Activated CD8-positive, alpha-beta memory T cell treated with anti-CD3 and anti-CD28 coated beads for 24 hours (primary cell): ENCODE measurements around the gene ORM1.
"Not testable (repeated sequence)": the region's sequence is repeated elsewhere in the genome, so short reads cannot be mapped to it uniquely, and the experiment has no call there.

Experiments
- DNase-seq: peaks from one replicate; pipeline ENCODE4 v3.0.0-alpha.2; 2020

ORM1 gene

DNA sequence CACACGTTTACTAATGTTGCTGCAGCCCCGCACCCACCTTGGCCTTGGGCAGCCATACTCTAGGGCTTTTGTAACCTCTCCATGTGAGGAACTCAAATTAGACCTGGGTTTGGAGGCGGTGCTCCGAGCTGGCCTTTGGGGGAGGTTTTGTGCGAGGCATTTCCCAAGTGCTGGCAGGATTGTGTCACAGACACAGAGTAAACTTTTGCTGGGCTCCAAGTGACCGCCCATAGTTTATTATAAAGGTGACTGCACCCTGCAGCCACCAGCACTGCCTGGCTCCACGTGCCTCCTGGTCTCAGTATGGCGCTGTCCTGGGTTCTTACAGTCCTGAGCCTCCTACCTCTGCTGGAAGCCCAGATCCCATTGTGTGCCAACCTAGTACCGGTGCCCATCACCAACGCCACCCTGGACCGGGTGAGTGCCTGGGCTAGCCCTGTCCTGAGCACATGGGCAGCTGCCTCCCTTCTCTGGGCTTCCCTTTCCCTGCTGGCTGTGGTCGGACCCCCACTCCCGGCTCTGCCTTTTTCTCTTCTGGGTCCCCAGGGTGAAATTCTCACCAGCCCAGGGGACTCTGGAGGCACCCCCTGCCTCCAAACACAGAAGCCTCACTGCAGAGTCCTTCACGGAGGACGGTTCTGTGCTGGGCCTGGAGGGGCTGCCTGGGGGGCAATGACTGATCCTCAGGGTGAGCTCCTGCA lies at the start of gene ORM1:
ORM1 (plus strand) TSS at position 268 of the 701 bp plus-strand sequence; CDS start at position 304, 36 bp downstream.
- not testable (repeated sequence) for DNase-seq

- no peak for DNase-seq
These were observed 49.4 kb upstream of the ORM1 start for GRCh38 chr9:114273461-114273881.

- DNase-seq = no peak
These were observed 48.7 kb upstream of the ORM1 start for GRCh38 chr9:114274217-114274616.

DNA sequence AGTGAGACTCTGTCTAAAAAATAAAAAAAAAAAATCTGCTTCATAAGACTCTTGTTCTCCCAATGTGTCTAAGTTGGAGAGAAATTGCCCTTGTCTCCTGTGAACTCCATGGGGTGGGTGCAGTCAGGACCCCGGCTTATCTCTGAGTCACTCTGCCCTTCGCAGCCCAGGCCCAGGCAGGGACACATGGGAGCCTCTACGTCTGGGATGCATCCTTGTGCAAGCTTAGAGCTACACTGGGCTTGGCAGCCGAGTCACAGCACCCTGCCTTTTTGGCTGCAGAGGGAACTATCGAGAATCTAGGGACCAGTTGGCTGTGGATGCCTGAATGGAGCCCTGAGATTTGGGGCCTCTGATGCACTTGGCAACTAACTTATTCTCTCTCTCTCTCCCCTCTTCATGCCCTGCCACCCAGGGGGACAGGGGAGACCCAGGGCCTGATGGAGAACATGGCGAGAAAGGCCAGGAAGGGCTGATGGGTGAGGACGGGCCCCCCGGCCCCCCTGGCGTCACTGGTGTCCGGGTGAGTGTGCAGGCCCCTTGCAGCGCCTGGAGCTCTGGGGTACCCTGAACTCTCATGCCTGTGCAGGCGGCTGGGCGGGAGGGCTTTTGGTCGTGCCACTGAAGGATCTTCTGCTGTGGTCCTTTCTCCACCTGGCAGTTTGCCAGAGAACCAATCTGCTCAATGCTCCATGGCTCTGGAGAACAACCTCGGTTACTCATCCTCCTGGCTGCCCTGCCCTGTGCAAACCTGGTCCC lies 47.5 kb upstream of the ORM1 start:
- DNase-seq = no peak

DNA sequence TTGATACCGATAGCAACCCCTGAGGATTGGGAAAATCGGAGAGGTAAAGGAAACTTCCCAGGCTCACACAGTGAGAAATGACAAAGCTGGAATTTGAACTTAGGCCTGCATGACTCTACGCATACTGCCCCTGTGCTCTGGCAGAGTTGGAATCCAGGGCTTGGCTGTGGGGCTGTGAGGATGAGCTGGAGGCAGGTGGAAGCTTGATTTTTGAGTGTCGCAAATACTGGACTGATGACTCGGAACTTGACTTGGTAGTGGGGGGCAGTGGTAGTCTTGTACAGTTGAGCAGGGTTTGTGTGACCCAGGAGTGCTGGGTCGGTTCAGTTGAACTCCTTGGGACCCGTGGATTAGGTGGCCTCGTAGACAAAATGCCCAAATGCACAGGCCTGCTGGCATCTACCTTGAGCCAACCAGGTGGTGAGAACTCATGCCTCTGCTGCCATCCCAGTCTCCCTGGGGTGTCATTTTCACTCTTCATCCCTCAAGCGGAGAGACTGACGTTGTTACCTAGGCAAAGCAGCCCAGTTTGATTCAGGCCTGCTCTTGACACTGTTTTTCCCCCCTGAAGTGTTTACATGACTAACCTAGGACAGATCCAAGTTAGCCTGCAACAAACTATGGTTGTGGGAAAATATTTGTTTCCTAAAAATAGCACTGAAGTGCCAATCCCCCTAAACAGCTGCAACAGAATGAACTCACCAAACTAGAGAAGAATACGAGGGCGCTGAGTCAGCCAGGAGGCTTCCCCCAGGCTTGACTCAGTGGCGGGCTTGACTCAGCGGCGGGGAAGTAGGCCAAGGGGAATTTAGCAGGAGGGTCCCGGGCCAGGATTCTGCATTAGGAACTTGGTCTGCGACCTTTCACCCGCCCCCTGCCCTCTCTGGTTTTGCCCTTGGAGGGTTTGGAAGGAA lies 45.7 kb upstream of the ORM1 start:
- DNase-seq = no peak

- no peak for DNase-seq
These were observed 44.5 kb upstream of the ORM1 start for GRCh38 chr9:114278356-114278755.

DNA sequence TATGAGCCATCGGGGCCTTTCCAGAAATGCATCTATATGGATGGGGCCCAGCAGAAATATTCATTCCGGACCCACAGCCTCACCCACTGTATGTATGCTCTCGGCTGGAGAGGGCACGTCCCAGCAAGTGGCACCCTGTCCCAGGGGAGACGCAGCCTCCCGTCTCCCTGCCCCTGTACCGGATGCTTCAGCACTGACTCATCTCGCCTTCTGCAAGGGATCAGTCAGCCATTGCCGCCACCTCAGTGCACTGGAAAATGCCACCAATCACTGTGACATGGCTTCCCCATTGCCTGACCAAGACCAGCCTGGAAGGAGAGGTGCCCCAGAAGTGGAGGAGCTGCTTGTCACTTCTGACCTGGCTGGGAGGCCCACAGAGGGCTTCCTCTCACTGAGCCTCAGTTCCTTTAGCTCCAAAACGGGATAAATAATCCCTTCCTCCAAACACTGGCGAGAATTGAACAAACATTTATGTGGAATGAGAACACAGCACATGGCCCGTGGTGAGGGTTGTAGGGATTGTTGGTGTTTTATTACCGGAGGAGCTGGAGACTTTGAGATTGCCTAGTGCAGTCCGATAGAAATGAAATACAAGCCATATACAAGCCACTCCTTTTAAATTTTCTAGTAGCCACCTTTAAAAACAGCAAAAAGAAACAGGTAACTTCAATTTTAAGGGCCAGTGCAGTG lies 43.9 kb upstream of the ORM1 start:
- DNase-seq = no peak

DNA sequence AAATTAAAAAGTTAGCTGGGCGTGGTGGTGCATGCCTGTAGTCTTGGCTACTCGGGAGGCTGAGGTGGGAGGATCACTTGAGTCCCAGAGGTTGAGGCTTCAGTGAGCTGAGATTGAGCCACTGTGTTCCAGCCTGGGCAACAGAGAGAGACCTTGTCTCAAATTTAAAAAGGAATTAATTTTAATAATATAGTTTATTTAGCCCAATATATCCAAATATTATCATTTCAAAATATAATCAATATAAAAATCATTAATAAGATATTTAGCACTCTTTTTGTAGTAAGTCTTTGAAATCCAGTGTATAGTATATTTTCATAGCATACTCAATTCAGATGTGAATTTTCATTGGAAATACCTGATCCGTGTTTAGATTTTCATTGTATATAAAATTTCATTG lies 43.2 kb upstream of the ORM1 start:
- DNase-seq = no peak

DNA sequence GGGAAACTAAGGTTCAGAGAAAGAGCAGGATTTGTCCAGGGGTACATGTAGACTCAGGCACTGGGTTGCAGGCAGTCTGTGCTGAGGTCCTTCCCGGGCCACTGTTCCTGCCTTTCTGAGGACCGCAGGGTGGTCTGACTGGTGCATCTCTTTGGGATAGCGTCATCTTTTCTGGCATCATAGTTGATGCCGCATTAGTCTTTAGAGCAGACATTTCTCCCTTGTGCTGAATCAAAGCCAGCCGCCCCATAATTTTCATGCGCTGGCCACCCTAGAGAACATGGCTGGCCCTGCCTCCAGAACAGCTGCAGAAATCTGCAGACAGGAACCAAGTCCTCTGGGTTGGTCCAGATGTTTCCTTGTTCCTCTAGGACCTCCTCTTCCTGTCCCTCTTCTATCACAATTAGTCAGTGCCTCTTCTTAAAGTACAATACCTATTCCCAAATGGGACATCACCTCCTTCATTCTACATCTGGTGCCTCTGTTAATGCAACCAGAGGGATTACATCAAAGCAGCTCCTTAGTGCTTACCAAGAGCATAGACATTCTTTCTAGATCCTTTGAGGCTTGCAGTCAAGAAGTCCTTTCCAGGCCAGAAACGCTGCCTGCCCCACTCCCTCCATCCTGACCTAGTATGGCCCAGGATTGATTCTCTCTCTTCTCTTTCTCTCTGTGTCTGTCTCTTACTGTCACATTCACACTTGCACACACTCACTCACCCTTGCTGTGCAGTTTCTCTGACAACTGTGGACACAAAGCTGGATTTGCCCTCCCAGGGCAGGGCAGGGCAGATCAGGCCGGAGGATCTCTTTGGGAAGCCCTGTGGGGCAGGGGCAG lies 42.0 kb upstream of the ORM1 start:
- DNase-seq = no peak

GRCh38 chr9:114281473-114282103 lies 41.3 kb upstream of the ORM1 start:
- DNase-seq = no peak

DNA sequence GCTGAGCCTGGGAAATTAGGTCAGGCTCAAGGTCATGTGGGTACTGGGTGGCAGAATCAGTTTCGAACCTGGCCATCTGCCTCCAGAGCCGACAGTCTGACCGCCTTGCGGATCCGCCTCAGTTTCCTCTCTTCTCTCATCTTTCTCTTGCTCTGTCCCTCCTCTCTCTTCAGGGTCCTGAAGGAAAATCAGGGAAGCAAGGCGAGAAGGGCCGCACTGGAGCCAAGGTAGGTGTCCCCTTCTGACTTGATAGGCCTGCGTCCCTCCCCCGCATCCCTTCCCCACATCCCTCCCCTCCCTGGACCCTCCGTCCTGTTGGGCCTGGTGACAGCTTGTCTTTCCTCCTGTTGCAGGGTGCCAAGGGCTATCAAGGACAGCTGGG lies 40.8 kb upstream of the ORM1 start:
- DNase-seq = no peak

GRCh38 chr9:114282507-114282906 lies 40.4 kb upstream of the ORM1 start:
- no peak for DNase-seq

DNA sequence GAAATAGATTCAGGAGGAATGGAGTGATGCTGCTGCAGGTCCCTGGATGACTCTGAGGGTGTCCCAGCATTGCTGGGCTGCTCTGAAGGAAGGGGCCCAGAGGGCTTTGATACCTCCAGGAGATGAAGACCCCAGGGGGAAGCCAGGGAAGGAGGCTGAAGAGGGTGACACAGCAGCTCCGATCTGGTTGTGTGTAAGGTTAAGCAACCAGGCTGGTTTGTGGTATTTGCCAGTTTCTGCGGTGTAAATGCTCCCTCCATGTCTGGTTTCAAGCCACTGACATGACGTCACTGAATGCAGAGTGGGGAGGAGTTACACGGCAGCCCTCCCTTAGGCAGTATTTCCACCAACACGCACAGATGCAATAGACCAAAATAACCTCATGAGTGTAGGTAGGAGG lies 40.0 kb upstream of the ORM1 start:
- no peak for DNase-seq

GRCh38 chr9:114283551-114284111 lies 39.3 kb upstream of the ORM1 start:
- DNase-seq = no peak

DNA sequence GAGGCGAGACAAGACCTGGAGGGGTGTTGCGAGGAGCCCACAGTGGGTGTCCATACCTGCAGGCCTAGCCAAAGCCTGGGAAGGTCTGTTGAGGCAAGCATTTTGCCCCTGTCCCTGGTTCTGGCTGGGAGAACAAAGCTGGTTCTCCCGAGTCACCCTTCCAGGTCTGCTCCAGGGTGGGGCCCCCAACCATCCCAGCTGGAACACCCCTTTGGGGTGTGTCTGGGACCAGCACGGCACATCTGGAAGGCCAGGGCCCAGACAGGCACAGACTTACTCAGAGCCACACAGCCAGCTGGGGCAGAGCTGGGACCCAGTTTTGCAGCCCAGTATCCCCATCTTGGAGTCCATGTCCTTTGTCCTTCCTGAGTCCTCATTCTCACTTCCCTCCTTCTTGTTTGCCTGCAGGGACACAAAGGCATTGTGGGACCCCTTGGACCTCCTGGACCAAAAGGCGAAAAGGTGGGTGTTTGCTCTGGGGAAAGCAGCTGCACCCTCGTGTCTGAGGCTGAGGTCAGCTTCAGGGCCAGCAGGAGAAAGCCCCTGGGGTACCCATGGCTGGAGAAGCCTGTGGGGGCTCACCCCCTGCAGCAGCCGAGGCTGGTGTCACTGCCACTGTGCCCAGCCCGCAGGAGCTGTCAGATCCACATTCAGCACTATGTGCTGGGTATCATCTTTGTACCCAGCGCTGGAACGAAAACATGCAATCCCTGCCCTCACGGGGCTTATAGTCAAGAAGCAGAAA lies 38.4 kb upstream of the ORM1 start:
- DNase-seq = no peak

DNA sequence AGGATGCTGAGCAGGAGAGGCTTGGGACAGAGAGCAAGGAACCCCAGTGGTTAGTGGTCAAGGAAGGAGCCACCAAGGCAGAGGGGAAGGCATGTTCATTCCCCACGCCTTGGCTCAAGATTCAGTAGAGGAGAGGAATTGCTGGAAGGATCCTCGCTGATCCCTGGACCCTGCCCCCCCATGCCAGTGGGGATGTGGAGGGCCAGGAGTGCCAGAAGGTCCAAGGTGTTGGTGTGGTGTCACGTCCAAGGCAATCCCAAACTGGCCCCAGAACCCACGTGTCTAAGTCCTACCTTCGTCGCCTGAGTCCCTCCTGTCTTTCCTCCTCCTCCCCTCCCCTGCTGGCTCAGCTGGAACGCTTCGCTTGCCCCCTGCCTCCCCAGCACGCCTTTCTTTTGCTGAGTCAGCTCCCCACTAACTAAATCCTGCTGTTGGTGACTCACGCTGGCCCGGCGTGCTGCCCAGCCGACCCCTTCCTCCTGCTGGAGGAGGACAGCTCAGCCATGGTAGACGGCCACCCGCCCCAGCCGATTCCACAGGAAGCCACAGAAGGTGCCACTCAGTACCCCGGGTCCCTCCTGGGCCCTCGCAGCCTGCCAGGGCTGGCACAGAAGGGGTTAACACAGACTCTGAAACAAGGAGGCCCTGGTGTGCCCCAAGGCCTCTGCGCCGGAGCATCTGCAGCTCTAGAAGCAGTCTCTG lies 37.6 kb upstream of the ORM1 start:
- no peak for DNase-seq

DNA sequence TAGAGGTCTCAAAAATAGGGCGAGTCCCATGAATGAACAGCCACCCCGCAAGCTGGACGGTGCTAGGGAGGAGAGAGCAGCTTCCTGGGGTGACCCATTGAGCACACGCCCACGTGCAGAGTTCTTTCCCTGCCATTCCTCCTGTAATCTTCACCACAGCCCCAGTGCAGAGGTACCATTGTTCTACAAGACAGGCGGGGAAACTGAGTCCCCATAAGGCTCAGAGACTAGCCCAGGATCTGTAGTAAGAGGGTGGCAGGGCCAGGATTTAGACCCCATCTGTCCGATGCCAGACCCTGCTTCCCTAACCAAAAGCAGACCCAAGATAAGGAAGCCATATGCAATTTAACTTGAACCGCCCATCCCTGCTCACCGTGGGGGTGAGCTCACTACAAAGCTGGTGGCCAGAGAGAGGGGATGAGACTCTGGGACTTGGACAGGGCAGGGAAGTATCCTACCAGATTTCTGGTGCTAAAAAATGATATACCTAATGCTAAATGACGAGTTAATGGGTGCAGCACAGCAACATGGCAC lies 36.7 kb upstream of the ORM1 start:
- DNase-seq = no peak

GRCh38 chr9:114287001-114287762 lies 35.7 kb upstream of the ORM1 start:
- DNase-seq = no peak
